DMS153 treated with DMSO at 0.1 percent for 48 hours (cell line): Measurements from ENCODE around the gene ONECUT1.
"Not testable (repeated sequence)": the region's sequence is repeated elsewhere in the genome, so short reads cannot be mapped to it uniquely, and the experiment has no call there.

ENCODE experiments used
- DNase-seq: peaks from one replicate; lab custom pipeline; 2025; ENCODE audit not compliant: unreplicated experiment; lab: John Stamatoyannopoulos, UW

ONECUT1 gene

DNA sequence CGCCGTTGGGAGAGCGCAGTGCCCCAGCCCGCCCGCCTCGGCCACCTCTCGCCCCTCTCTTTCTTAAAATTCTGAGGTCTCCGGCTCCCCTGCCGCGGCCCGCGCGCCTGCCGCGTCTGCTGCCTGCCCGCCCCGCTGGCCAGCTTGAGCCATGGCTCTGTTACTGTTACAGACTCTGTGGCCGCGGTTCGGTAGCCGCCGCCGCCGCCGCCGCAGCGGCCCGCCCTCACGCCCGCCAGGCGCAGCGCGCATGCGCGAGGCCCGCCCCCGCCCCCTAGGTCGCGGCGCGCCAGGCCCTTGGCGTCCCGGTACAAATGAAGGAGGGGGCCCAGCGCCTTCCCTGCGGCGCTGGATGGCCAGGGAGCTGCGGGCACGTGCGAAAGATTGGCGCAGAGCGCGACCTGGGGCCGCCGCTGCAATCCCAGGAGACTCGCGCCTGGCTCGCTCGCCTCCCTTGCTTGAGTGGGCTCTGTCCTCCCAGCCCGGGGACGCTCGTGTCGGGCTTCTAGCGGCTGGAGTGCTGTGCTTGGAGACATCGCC, at the start of gene ONECUT1:
TSS of gene ONECUT1 (minus strand) at position 168 of the 540 bp plus-strand sequence. CDS start 452 bp downstream, outside the sequence.
- no peak for DNase-seq

DNA sequence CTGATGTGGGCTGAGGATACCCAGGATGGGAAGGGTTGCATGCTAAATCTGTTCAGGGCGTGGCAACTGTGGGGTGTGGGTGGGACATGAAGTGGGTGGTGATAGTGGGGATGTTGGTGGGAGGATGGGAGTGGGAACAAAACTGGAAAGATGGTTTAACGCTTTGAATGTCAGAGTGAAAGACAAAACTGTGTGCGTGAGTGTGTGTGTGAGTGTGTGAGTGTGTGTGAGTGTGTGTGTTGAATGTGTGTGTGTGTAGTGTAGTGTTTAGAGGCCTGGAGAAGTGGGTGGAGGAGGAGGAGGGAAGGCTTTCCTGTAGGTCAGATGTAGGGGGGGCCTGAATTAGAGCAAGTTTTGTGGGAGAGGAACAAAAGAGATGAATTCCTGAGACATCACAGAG, 44.2 kb upstream of the ONECUT1 start:
- DNase-seq, result no peak

DNA sequence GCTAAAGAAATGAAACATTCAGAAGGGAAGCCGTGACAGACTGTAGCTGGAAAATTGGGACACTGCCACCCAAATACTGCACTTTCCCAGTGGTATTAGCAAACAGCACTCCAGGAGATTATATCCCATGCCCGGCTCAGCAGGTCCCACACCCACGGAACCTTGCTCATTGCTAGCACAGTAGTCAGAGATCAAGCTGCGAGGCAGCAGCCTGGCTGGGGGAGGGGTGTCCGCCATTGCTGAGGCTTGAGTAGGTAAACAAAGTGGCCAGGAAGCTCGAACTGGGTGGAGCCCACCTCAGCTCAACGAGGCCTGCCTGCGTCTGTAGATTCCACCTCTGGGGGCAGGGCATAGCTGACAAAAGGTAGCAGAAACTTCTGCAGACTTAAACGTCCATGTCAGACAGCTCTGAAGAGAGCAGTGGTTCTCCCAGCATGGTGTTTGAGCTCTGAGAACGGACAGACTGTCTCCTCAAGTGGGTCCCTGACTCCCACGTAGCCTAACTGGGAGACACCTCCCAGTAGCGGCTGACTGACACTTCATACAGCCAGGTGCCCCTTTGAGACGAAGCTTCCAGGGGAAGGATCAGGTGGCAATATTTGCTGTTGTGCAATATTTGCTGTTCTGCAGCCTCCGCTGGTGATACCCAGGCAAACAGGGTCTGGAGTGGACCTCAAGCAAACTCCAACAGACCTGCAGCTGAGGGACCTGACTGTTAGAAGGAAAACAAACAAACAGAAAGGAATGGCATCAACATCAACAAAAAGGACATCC, 34.2 kb upstream of the ONECUT1 start:
- DNase-seq, result not testable (repeated sequence)

DNA sequence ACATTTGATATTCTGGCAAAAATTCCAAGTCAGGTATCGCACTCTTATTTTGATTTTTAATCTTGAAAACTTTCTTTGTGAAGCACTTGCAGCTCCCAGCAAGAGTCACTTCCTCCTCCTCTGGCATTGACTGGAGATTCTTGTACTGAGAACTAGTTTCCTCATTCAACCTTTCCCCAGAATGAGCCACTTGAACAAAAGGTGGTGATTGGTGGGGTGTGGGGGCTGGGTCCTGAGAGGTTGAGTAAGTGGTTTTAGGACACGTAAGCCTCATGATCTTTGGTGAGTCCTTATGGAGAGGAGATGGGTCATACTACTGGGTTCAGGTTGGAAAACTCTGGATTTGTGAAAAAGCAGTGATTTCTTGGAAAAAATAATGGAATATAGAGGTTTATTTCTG, 32.3 kb upstream of the ONECUT1 start:
- DNase-seq, result no peak

DNA sequence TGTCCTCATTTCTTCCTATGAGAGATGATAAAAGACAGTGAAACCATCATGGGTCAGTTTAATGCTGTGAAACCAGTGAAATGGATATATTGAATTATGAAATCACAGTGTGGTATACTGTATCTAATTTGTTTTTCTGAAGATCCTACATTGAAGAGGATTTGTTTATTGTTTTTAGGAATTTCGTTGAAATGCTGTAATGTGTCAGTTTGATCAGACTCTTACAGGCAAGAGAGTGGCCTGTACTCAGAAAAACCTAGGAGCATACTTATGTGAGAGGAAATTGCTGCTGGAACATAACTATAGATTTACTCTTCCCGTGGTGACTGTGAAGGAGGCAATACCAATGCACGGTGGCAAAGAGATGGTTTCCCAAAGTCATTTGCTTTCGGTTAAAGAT, 29.1 kb upstream of the ONECUT1 start:
- DNase-seq, result no peak

DNA sequence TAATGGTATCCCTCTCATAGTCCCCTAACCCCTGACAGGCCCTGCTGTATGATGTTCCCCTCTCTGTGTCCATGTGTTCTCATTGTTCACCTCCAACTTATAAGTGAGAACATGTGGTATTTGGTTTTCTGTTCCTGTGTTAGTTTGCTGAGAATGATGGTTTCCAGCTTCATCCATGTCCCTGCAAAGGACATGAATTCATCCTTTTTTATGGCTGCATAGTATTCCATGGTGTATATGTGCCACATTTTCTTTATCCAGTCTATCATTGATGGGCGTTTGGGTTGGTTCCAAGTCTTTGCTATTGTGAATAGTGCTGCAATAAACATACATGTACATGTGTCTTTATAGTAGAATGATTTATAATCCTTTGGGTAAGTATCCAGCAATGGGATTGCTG, 25.8 kb upstream of the ONECUT1 start:
- not testable (repeated sequence) for DNase-seq

DNA sequence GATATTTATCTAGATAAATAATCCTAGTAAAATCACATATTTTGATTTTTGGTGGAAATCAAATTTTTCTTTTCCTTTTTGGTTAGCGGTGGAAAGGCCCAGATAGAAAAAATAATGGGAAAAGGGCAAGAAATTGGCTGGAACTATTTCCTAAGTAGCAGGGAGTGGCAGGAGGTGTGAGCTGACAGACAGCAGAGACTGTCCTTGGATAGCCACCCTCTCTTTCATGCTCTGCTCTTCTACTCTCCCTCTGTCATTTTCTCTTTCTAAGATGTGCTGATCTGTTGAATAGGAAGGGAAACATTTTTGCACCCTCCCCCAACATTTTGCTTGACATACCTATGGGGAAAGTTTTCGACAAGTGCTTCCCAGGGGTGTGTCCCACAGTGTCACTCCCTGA, 18.9 kb upstream of the ONECUT1 start:
- no peak for DNase-seq

DNA sequence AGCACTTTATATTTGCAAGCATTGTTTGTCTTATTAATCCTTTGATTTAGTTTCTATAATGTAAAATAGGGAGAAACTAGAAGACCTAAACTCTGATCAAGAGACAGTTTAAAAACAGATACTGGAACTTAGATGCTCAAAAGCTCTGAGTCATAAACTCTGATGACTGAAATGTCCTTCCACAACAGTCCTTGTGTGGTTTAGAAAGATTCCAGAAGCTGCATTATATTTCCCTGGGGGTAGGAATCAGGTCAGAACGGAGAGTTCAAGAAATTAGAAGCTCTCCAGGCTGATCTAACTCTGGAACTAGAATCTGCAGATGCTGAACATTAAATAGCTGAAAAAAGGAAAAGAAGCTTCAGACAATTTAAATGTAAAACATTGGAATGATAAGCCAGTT, 18.3 kb upstream of the ONECUT1 start:
- DNase-seq, result no peak

DNA sequence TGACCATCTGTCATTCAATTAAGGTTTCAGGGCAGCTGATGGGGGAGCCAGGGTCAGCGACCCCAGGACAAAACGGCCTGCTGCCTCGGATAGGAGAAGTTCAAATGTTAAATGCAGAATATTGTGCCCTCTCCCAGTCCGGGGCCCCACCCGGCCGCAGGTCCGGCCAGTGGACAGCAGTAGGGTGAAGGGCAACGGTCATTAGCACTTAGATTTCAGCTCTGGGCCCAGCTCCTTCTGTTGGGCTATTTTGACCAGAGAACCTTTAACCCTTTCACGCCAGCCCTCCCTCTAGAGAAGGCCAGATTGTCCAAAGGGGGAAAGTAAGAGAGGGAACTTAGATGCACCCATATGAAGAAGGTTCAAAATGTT, 16.1 kb upstream of the ONECUT1 start:
- no peak for DNase-seq

DNA sequence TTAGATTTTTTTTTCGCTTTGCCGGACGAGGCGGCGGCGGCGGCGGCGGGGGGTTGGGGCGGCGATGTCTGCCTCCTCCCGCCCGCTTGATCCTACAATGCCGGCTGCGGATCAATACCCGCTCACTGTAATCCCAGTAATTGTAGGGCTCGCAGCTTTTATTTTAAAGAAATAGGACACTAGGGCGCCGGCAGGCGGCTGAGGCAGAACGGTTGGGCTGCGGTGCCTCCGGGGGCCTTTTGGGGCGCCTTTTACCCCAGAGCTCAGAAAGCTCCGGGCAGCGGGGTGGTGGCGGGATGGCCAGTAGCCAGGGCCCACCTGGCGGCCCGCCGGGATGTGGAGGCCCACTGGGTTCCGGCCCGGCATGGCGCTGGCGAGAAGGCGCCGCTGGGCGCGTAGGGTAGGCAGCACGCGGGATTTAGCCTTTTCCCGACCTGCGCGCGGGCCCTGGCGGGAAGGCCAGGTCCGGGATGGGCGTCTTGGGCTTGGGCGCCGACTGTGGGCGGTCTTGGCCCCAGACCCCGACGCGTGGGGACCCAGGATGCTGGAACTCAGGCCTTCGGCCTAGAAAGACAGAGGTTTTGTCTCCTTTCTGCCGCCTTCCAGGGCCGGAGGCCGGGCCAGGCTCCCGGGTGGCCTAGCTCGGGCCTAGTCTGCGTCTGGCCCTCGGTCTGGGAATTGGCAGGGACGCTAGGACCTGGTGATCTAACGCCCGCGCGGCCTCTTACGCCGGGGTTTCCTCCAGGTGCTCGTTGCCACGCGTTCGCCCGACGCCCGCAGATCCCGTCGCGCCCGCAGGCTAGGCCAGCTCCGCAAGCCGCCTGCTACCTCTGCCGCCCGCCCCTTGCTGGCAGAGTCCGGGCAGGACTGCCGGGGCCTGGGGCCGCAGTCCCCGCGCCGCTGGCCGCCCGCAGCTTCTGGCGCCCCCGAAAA, 15.5 kb upstream of the ONECUT1 start:
- DNase-seq, result no peak

DNA sequence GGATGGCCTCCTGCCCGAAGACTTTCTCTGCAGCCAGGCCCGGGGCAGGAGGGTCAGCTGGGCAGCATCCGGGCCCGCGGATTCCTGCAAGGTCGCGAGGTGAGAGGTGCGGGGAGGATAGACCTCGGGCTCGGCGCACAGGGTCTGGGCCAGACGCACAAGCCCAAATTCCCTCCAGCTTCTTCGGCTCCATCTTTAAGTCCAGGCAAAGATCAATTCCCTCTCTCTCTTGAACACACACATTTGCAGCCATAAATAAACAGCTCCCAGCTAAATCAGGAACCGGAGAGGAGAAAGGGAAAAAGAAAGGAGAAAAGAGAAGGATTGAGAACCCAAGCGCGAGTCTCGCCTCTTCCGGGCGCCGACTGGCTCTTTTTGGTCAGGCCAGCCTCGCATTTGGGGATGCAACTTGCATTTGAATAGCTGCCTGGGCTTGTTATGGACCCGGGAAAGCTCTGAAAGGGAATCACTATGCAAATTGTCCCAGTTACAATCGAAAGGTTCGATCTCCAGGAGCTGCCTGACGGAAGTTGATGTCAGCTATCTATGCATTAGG, 14.5 kb upstream of the ONECUT1 start:
- no peak for DNase-seq

DNA sequence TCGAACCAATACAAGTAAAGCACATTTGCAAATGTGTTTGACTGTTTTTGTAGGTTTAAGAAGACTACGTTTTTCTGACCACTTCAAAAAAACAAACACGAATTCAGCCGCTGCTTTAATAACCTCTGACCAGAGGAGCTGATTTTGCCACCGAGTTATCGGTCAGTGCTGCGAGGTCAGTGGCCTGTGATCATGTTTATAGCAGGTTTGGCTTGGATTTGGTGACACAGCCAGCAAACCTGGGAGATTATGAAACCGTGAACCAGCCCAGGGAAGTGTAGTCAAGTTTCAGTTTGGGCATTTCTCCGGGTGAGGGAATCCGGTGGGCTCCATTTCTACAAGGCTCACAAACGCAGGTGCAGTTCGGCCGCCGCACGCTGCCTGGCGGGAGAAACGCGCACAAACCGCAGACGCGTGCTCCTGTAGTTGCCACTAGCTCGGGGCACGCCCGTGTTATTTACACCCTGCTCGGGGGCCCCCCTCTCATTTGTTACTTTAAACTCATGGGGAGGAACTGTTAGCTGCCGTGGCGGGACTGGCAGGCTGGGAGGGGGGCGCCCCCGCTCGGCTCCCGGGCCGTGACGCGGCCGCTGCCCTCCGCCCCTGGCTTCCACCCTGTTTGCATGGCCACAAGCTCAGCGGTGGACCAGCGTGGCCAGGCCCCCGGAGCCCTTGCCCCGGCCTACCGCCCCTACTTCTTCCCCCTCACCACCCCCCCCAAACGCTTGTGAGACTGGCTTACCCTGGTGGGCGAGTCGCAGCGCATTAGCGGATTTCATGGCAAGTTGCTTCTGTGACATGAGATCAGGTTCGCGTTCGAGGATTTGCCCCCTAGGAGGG, 13.6 kb upstream of the ONECUT1 start:
- DNase-seq, result no peak

DNA sequence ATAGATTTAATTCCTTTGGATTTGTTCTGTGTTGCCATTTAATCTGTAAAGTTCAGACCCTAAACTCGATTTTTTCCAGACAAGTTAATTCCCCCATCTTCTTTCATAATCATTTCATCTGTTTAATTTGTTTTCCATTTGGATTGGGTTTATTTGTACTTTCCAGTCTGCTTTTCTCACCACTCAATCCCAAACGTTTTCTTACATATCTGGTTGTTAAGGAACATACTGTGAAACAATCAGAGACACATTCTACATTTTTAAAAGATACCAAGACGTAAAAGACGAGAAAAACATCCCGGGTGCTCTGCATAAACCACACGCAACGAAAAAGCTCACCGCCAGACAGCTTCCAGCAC, 13.0 kb upstream of the ONECUT1 start:
- no peak for DNase-seq

DNA sequence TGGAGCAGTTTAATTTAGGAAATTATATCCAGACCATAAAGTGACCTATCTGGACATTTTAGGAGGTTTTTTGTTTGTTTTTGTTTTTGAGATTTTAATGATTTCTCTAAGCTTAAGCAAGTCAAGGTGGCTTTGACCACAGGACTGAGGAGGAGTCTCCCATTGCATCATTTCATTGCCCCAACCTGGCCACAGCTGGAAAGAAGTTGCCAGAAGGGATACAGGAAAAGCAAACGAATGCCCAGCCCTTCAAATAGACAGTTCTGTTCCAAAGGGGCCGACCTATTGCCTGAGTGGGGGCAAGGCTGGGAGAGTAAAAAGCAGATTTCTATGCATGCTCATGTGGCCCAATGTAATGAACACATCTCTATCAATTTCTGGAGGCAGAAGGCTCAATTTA, 12.0 kb upstream of the ONECUT1 start:
- DNase-seq, result no peak

DNA sequence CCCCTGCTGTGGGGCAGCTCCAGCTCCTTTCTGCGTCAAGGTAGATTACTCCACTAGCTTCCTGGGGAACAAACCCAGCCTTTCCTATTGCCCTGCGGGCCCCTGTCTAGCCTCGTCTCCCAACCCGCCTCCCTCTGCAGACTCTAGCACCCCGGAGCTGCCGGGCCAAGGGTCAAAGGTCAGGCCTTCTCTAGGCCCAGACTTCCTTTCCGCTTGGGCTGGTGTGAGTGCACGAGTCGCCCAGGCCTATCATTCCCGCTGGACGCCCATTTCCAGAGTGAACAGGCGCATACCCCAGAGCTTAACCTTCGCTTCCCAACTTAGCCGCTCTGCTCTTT, 11.6 kb upstream of the ONECUT1 start:
- no peak for DNase-seq

DNA sequence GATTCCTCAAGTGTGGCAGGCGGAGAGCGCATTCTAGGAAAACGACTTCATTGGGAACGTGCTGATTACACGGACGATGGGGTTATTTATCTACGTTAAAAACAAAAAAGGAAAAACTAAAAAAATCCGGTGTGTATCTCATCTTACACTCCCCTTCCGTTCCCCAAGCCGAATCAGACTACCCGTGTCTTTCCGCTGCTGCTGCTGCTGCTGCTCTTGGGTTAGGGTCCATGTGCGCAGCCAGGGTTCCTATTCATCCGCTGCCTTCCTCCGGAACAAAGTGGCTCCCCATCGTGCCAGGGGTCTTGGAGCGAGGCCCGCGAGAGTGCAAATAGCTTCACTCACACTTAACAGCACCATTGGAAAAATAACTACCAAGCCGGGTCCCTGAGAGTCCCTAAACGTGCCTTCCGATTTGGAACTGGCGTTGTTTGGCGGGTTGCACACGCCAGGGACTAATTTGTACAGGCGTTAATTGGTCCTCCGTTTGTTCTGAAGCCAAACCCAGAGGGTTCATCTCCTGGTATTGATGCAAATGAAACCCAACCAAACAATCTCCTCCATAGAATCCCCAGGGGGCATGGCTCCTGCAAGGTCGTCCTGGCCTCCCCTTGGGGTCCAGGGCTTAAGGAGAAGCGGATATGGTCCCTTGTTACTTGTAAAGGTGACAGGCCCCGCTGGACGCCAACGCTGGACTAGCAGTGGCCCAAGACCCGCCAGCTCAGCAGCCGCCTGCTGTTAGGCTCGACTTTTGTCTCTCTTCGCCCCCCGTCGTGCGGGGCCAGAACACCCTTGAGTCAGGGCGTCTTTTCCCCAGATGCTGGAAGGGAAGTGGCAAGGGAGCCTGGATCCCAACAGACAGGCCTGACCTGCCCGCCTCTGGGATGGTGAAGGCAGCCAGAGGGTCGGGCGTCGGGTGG, 11.0 kb upstream of the ONECUT1 start:
- DNase-seq, result no peak

DNA sequence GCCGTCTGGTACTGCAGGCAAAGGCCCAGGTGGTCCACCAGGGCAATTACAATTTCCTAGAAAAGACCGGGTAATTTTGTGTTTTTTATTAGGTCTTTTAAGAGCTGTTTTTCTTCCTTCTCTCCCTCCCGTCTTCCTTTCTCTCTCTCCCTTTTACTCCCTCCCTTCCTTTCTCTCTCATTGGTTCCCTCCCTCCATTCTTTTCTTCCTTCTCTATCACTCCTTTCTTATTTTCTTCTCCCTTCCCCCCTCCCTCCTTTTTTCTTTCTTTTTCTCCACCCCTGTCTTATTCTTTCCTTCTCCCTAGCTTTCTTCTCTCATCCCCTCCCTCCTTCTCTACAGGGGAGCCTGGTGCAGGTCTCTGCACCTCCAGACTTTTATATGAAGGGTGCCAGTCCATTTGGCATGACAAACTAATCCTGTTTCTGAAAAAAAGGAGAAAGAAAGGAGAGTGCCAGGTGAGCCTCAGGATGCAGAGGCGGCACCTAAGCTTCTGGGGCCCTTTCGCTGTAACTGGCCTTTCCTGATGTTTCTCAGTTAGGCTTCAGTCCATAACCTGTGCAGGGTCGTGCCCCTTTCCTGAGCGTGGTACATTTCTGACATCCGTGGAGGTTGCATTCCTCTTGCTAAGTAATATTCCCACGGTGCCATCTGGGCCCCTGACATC, 9.1 kb upstream of the ONECUT1 start:
- DNase-seq, result no peak

DNA sequence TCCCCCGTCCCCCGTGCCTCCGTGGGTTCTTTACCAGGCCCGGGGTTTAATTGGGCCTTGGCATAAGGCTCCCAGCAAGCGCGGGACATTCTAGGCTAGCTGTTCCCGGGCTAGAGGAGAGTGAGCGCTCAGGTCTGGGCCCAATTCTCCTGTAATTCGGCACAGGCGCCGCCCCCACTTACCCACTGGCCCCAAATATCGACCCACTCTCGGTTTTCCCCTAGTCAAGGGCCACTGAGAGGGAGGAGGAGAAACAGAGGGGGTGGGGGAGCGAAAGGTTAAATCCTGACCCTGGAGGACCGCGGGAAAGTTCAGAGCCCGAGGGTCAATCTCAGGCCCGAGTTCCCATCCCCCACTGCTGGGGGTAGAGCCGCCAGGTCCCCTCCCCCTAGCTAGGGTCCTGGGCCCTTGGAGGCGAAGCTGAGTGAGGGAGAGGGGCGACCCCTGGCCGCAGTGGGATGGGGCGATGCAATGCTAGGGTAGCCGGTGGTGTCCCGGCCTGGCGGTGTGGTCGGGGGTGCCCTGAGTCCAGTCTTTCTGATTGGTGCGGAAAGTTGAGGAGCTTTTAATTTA, 8.5 kb upstream of the ONECUT1 start:
- DNase-seq, result no peak
